G401 (cell line): ENCODE results near the gene TMEM59. TPM values are rescaled to one million over a fixed set of nuclear protein-coding genes. Genes with fewer than 3 reads are reported as not detected.
"Not testable (repeated sequence)": the region's sequence is repeated elsewhere in the genome, so short reads cannot be mapped to it uniquely, and the experiment has no call there.

Experiments
- DNase-seq: peaks from one replicate; pipeline ENCODE4 v3.0.0-alpha.2; 2015; ENCODE audit warnings: low spot score
- in situ Hi-C: cut with HindIII; loops from 2 replicates; pipeline ENCODE4 v1.10.0; 2016; ENCODE audit warnings: low sequenced_read_pairs, mixed read lengths
- total RNA-seq: library from RNA; depleted of rRNA; stranded (reverse); fragments of >200 nt; shearing (Covaris generic); gene quantifications from 2 replicates; pipeline ENCODE4 v1.2.3, GENCODE V29; 2014; rRNA removed

Gene TMEM59
- total RNA-seq, 1 experiment from 2014 or later = 126 TPM

DNA sequence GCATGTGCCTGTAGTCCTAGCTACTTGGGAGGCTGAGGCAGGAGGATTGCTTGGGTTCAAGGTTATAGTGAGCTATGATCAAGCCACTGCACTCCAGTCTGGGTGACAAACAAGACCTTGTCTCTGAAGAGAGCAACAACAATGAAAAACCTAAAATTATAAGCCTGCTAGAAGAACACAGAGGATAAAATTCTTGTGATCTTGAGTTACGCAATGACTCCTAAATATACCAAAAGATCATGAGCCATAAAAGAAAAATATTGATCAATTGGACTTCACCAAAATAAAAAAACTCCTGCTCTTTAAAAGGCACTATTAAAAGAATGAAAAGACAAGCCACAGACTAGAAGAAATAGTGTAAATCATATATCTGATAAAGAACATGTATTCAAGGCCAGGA lies 57.3 kb downstream of the TMEM59 start:
- in situ Hi-C loops = no loop called here
- no peak for DNase-seq

DNA sequence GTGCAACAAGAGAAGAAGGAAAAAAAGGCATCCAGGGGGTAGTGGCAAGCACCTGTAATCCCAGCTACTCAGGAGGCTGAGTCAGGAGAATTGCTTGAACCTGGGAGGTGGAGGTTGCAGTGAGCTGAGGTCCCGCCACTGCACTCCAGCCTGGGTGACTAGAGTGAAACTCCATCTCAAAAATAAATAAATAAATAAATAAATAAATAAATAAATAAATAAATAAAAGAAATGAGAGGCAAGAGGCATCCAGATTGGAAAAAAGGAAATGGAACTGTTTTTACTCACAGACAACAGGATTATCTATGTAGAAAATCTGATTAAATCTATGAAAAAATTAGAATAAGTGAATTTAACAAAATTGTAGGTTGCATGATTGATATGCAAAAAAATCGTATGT lies 58.5 kb downstream of the TMEM59 start:
- DNase-seq, in situ Hi-C loops: not testable (repeated sequence)

- in situ Hi-C loops = no loop called here
Observed at GRCh38 chr1:53992085-53992874, 60.7 kb downstream of the TMEM59 start.

DNA sequence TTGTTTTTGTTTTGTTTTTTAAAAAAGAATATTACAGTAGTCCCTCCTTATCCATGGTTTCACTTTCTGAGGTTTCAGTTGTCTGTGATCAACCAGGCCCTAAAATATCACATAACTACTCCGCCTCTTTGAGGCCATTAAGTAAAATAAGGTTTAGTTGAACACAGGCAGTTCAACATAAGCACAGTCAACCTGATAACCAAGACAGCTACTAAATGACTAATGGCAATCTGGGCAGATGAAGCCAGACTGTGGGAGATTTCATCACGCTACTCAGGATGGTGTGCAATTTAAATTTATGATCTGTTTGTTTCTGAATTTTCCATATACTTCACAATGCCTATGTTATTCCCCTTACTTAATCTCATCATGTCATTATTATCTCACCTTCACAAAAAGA lies 65.1 kb downstream of the TMEM59 start:
- DNase-seq = no peak
- in situ Hi-C loops = no loop called here

More at GRCh38 chr1:53992085-53992874, 60.7 kb downstream of the TMEM59 start:
- DNase-seq = peak; percentile 3

- in situ Hi-C loops = no loop called here
- no peak for DNase-seq
Observed at GRCh38 chr1:53986458-53986857, 66.5 kb downstream of the TMEM59 start.

DNA sequence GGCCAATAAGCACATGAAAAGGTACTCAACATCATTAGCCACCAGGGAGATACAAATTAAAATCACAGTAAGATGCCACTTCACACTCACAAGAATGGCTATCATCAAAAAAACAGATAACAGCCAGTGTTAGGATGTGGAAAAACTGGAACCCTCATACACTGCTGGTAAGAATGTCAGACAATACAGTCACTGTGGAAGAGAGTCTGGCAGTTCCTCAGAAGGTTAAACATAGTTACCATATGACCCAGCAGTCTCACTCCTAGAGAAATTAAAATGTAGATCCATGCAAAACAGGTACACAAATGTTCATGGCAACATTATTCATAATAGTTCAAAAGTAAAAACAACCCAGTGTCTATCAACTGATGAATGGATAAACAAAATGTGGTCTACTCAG lies 68.3 kb downstream of the TMEM59 start:
- DNase-seq = no peak
- in situ Hi-C loops = no loop called here

GRCh38 chr1:53982763-53983104 lies 70.3 kb downstream of the TMEM59 start:
- in situ Hi-C loops = no loop called here
- no peak for DNase-seq

GRCh38 chr1:53982034-53982762 lies 70.8 kb downstream of the TMEM59 start:
- no peak for DNase-seq
- in situ Hi-C loops = no loop called here

GRCh38 chr1:53981220-53981619 lies 71.8 kb downstream of the TMEM59 start:
- in situ Hi-C loops = no loop called here
- DNase-seq = no peak

- DNase-seq = no peak
- in situ Hi-C loops = no loop called here
Observed at GRCh38 chr1:53979712-53980450, 73.1 kb downstream of the TMEM59 start.

Other genes with a start within 250 kb of the TMEM59 start
- gene NDC1, start 214.9 kb downstream of the TMEM59 start, total RNA-seq = 55.2 and 78.6 TPM in 2 replicates
- 15.3 and 29.1 TPM in 2 replicates for gene YIPF1, start 163.4 kb downstream of the TMEM59 start, total RNA-seq
- not detected in 2 replicates for gene DIO1, start 159.0 kb downstream of the TMEM59 start, total RNA-seq
- gene IFT25, start 107.5 kb downstream of the TMEM59 start, total RNA-seq = 38.3 and 56.6 TPM in 2 replicates
- gene LRRC42, start 106.9 kb downstream of the TMEM59 start, total RNA-seq = 60.4 and 94.7 TPM in 2 replicates
- gene LDLRAD1, start 35.0 kb downstream of the TMEM59 start, total RNA-seq = not detected in 2 replicates
- gene TCEANC2, start 404 bp upstream of the TMEM59 start, total RNA-seq = 3.0 and 5.7 TPM in 2 replicates
- not detected in 2 replicates for gene CDCP2, start 99.8 kb upstream of the TMEM59 start, total RNA-seq
- 5.5 and 6.2 TPM in 2 replicates for gene CYB5RL, start 146.8 kb upstream of the TMEM59 start, total RNA-seq
- gene MRPL37, start 147.0 kb upstream of the TMEM59 start, total RNA-seq = 190 and 218 TPM in 2 replicates